ENCODE results near the gene IL11.

The IL11 gene

GRCh38 chr19:55322204-55322885, 47.9 kb downstream of the IL11 start:
- no peak for TF ChIP-seq CTCF (IDR thresholded peaks at IDR 0.05)
- Histone ChIP-seq H3K9me3 (ENCODE audit: control insufficient read depth, low read length) (no peaks in the 10 kb centered on the region), H3K4me1 (no peaks in the 10 kb centered on the region), H2AFZ (no peak overlapping the region), H3K27me3 (ENCODE audit: control insufficient read depth, insufficient read depth, low read length) (no peaks in the 10 kb centered on the region), H3K4me3 (ENCODE audit: low read depth, low read length) (no peak overlapping the region), H3K27ac (no peak overlapping the region), H3K36me3 (ENCODE audit: control insufficient read depth, insufficient read depth, low read length) (no peaks in the 10 kb centered on the region), H3K9ac (no peak overlapping the region), H3K4me2 (ENCODE audit: low read length) (no peak overlapping the region), H3K79me2 (no peaks in the 10 kb centered on the region)

GRCh38 chr19:55321466-55322137, 48.7 kb downstream of the IL11 start:
- Histone ChIP-seq H3K4me3 (ENCODE audit: low read depth, low read length) (no peak overlapping the region), H3K79me2 (no peaks in the 10 kb centered on the region), H3K4me1 (no peaks in the 10 kb centered on the region), H3K9ac (no peak overlapping the region), H3K36me3 (ENCODE audit: control insufficient read depth, insufficient read depth, low read length) (no peaks in the 10 kb centered on the region), H3K4me2 (ENCODE audit: low read length) (no peak overlapping the region), H3K27me3 (ENCODE audit: control insufficient read depth, insufficient read depth, low read length) (no peaks in the 10 kb centered on the region), H3K27ac (no peak overlapping the region), H3K9me3 (ENCODE audit: control insufficient read depth, low read length) (no peaks in the 10 kb centered on the region), H2AFZ (no peak overlapping the region)
- no peak for TF ChIP-seq CTCF (IDR thresholded peaks at IDR 0.05)

GRCh38 chr19:55320844-55321419, 49.3 kb downstream of the IL11 start:
- H3K4me2 ChIP-seq (ENCODE audit: low read length) = no peak overlapping the region
- H3K4me1 ChIP-seq = no peaks in the 10 kb centered on the region
- no peak overlapping the region for H3K9ac ChIP-seq
- H3K27me3 ChIP-seq (ENCODE audit: control insufficient read depth, insufficient read depth, low read length) = no peaks in the 10 kb centered on the region
- H3K79me2 ChIP-seq = no peaks in the 10 kb centered on the region
- H3K27ac ChIP-seq = no peak overlapping the region
- TF ChIP-seq CTCF (IDR thresholded peaks at IDR 0.05) = no peak
- no peaks in the 10 kb centered on the region for H3K36me3 ChIP-seq (ENCODE audit: control insufficient read depth, insufficient read depth, low read length)
- no peaks in the 10 kb centered on the region for H3K9me3 ChIP-seq (ENCODE audit: control insufficient read depth, low read length)
- H2AFZ ChIP-seq = no peak overlapping the region
- no peak overlapping the region for H3K4me3 ChIP-seq (ENCODE audit: low read depth, low read length)

GRCh38 chr19:55319785-55320184, 50.5 kb downstream of the IL11 start:
- Histone ChIP-seq H2AFZ (no peak overlapping the region), H3K27ac (no peak overlapping the region), H3K79me2 (no peaks in the 10 kb centered on the region), H3K4me3 (ENCODE audit: low read depth, low read length) (no peak overlapping the region), H3K27me3 (ENCODE audit: control insufficient read depth, insufficient read depth, low read length) (no peaks in the 10 kb centered on the region), H3K4me1 (no peaks in the 10 kb centered on the region), H3K36me3 (ENCODE audit: control insufficient read depth, insufficient read depth, low read length) (no peaks in the 10 kb centered on the region), H3K9ac (no peak overlapping the region), H3K4me2 (ENCODE audit: low read length) (no peak overlapping the region), H3K9me3 (ENCODE audit: control insufficient read depth, low read length) (no peaks in the 10 kb centered on the region)
- TF ChIP-seq CTCF (IDR thresholded peaks at IDR 0.05) = no peak

All from parathyroid adenoma (tissue), 2 donors.